ENCODE data around the gene ASB15. TPM values are rescaled to one million over a fixed set of nuclear protein-coding genes. Genes with fewer than 3 reads are reported as not detected.
"Not testable (repeated sequence)": the region's sequence is repeated elsewhere in the genome, so short reads cannot be mapped to it uniquely, and the experiment has no call there.

Gene ASB15
- polyA plus RNA-seq, 4 donors, result 0.01 to 0.12 TPM; not detected in 2

DNA sequence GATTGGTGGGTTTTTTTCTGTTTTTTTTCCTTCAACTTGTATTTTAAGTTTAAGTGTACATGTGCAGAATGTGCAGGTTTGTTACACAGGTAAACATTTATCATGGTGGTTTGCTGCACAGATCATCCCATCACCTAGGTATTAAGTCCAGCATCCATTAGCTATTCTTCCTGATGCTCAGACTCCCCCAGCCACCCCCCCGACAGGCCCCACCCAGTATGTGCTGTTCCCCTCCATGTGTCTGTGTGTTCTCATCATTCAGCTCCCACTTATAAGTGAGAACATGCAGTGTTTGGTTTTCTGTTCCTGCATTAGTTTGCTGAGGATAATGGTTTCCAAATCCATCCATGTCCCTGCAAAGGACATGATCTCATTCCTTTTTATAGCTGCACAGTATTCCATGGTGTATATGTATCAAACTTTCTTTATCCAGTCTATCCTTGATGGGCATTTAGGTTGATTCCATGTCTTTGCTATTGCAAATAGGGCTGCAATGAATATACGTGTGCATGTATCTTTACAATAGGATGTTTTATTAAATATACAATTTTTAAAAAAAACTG is 32.5 kb downstream of the ASB15 start:
- not testable (repeated sequence) for H3K27me3 ChIP-seq (ENCODE audit: control insufficient read depth in 3 of 3, insufficient read depth in 3 of 3, low read length in 3 of 3); DNase-seq; H3K9me3 ChIP-seq (ENCODE audit: control insufficient read depth in 2 of 2, insufficient read depth in 1 of 2, low read depth in 1 of 2, low read length in 1 of 2); H3K27ac ChIP-seq (ENCODE audit: low read depth in 1 of 3, low read length in 2 of 3); H3K4me1 ChIP-seq (ENCODE audit: control insufficient read depth in 3 of 3, insufficient read depth in 2 of 3, low read depth in 1 of 3, low read length in 2 of 3); H3K4me3 ChIP-seq (ENCODE audit: low read depth in 1 of 3, low read length in 3 of 3); H3K36me3 ChIP-seq (ENCODE audit: control insufficient read depth in 3 of 3, insufficient read depth in 2 of 3, low read depth in 1 of 3, low read length in 3 of 3); FAIRE-seq
- 82 to 90% (median 86%) methylated on average over 2 of the region's 2 CpGs for WGBS, 3 donors

DNA sequence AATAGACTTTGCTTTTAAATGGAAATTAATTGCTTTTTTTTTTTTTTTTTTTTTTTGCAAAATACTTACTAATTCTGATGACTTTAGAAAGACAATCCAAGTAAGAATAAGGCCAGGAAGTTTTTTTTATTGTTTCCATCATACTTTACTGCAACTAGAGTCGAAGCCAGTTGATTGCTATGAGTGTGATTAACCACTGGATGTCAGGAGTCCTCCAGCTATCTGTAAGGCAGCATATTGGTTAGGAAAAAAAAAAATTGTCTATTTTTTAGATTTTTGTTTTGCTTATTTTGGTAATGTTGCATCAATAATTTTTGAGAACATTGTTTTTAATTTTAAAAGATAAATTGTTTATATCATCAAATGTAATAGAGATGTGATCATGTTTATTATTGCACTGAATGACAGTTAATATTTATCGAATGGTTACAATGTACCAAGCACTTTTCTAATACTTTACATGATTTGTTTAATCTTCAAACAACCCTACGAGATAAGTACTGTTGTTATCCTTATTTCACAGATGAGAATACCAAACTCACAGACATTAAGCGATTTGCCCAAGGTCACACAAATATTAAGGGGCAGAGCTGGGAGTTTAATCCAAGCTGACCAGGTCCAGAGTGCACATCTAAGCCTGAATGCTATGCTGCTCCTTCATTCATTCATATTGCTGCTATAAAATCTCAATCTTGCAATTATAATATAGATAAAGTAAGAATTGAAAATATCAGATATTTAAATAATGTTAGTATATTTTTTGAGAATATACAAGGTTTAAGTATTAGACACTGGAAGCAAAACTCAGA is 34.1 kb downstream of the ASB15 start:
- DNase-seq (peak; percentile 28 to 29), FAIRE-seq (peak; percentile 80)
- H3K27ac ChIP-seq (ENCODE audit: low read depth in 1 of 3, low read length in 2 of 3), result no peak overlapping the region

DNA sequence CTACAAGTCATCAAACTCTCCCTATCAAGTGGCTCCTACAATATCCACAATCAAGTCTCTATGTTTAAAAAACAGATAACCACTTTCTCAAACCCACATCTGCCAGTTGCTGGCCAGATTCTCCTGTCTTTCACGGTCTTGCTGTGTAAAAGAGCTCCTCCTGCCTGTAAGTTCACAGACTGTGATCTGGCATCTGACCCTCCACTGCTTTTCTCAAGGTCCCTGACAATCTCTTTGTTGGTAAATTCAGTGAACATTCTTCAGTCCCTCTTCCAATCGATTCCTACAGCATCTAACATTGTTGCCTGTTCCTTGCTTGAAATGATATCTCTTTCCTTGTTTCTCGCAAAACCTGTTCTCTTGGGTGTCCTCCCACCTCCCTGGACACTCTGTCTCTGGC is 35.6 kb downstream of the ASB15 start:
- no peaks in the 10 kb centered on the region for H3K9me3 ChIP-seq (ENCODE audit: control insufficient read depth in 2 of 2, insufficient read depth in 1 of 2, low read depth in 1 of 2, low read length in 1 of 2)
- no peaks in the 10 kb centered on the region for H3K27me3 ChIP-seq (ENCODE audit: control insufficient read depth in 3 of 3, insufficient read depth in 3 of 3, low read length in 3 of 3)
- DNase-seq (no peak), FAIRE-seq (no peak)
- H3K4me1 ChIP-seq (ENCODE audit: control insufficient read depth in 3 of 3, insufficient read depth in 2 of 3, low read depth in 1 of 3, low read length in 2 of 3), result no peaks in the 10 kb centered on the region
- no peaks in the 10 kb centered on the region for H3K36me3 ChIP-seq (ENCODE audit: control insufficient read depth in 3 of 3, insufficient read depth in 2 of 3, low read depth in 1 of 3, low read length in 3 of 3)
- H3K27ac ChIP-seq (ENCODE audit: low read depth in 1 of 3, low read length in 2 of 3), result no peak overlapping the region
- WGBS, 3 donors, result 43 to 50% (median 49%) methylated on average over 3 of the region's 3 CpGs
- H3K4me3 ChIP-seq (ENCODE audit: low read depth in 1 of 3, low read length in 3 of 3), result no peak overlapping the region

More for the DNA sequence above, 34.1 kb downstream of the ASB15 start:
- H3K4me3 ChIP-seq (ENCODE audit: low read depth in 1 of 3, low read length in 3 of 3), result no peak overlapping the region
- H3K36me3 ChIP-seq (ENCODE audit: control insufficient read depth in 3 of 3, insufficient read depth in 2 of 3, low read depth in 1 of 3, low read length in 3 of 3), result no peaks in the 10 kb centered on the region
- no peaks in the 10 kb centered on the region for H3K9me3 ChIP-seq (ENCODE audit: control insufficient read depth in 2 of 2, insufficient read depth in 1 of 2, low read depth in 1 of 2, low read length in 1 of 2)
- H3K27me3 ChIP-seq (ENCODE audit: control insufficient read depth in 3 of 3, insufficient read depth in 3 of 3, low read length in 3 of 3), result no peaks in the 10 kb centered on the region
- 10 to 38% (median 28%) methylated on average over 4 of the region's 4 CpGs for WGBS, 3 donors
- no peaks in the 10 kb centered on the region for H3K4me1 ChIP-seq (ENCODE audit: control insufficient read depth in 3 of 3, insufficient read depth in 2 of 3, low read depth in 1 of 3, low read length in 2 of 3)

DNA sequence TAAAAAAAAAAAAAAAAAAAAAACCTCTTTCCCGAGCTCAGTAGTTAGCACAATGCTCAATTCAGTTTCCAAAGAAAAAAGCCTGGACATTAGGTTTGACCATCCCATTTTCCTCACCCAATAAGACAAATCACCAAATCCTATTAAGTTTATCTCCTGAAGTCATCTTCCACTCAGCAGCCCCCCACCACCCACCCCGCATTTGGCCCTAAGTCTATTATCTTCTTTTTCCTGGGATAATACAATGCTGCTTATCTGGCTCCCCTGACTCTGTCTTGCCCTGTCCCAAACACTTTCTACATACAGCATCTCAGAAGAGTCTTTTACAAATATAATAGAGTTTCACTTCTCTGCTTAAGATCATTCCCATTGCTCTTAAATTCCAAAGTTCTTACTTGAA is 36.3 kb downstream of the ASB15 start:
- H3K9me3 ChIP-seq (ENCODE audit: control insufficient read depth in 2 of 2, insufficient read depth in 1 of 2, low read depth in 1 of 2, low read length in 1 of 2), result no peaks in the 10 kb centered on the region
- H3K27ac ChIP-seq (ENCODE audit: low read depth in 1 of 3, low read length in 2 of 3), result no peak overlapping the region
- H3K4me1 ChIP-seq (ENCODE audit: control insufficient read depth in 3 of 3, insufficient read depth in 2 of 3, low read depth in 1 of 3, low read length in 2 of 3), result no peaks in the 10 kb centered on the region
- H3K4me3 ChIP-seq (ENCODE audit: low read depth in 1 of 3, low read length in 3 of 3), result no peak overlapping the region
- no peaks in the 10 kb centered on the region for H3K36me3 ChIP-seq (ENCODE audit: control insufficient read depth in 3 of 3, insufficient read depth in 2 of 3, low read depth in 1 of 3, low read length in 3 of 3)
- FAIRE-seq, result no peak
- DNase-seq, result no peak
- 89 to 98% (median 94%) methylated on average over 2 of the region's 2 CpGs for WGBS, 3 donors
- H3K27me3 ChIP-seq (ENCODE audit: control insufficient read depth in 3 of 3, insufficient read depth in 3 of 3, low read length in 3 of 3), result no peaks in the 10 kb centered on the region

DNA sequence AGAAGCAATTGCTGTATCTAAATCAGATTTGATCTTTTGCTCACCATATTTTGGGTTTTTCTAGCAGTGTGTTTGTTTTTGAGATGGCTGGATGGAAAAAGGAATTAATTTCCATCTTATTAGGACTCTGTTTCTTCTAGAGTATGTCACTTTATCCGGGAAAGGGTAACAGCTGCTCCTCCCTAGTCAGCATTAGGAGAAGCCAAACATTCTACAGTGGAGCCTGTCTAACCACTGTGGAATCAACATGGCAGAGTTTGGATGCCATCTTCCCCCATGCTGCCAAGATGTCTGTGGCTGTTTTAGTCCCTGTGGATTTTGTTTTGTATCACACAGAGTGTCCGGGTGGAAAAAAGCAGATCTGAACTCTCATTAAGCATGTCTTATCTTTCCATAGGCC is 38.0 kb downstream of the ASB15 start:
- Histone ChIP-seq H3K4me1 (ENCODE audit: control insufficient read depth in 3 of 3, insufficient read depth in 2 of 3, low read depth in 1 of 3, low read length in 2 of 3) (peaks cover 0 to 7% (median 0%) of the 10 kb centered on the region in 3 donors), H3K9me3 (ENCODE audit: control insufficient read depth in 2 of 2, insufficient read depth in 1 of 2, low read depth in 1 of 2, low read length in 1 of 2) (no peaks in the 10 kb centered on the region), H3K36me3 (ENCODE audit: control insufficient read depth in 3 of 3, insufficient read depth in 2 of 3, low read depth in 1 of 3, low read length in 3 of 3) (no peaks in the 10 kb centered on the region), H3K27ac (ENCODE audit: low read depth in 1 of 3, low read length in 2 of 3) (no peak overlapping the region), H3K4me3 (ENCODE audit: low read depth in 1 of 3, low read length in 3 of 3) (no peak overlapping the region), H3K27me3 (ENCODE audit: control insufficient read depth in 3 of 3, insufficient read depth in 3 of 3, low read length in 3 of 3) (no peaks in the 10 kb centered on the region)
- 79 to 92% (median 81%) methylated on average over 2 of the region's 2 CpGs for WGBS, 3 donors
- DNase-seq (no peak), FAIRE-seq (no peak)

DNA sequence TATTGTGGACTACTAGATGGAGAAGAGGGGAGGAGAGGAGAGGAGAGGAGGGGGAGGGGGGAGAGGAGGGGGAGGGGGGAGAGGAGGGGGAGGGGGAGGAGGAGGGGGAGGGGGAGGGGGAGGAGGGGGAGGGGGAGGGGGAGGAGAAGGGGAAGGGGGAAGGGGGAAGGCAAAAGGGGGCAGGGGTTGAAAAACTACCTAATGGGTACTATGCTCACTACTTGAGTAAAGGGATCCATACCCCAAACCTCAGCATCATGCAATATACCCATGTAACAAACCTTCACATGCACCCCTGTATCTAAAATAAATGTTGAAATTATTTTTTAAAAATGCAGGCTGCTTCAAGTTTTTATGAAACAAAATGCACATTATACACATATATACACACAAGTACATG is 39.0 kb downstream of the ASB15 start:
- Histone ChIP-seq H3K27me3 (ENCODE audit: control insufficient read depth in 3 of 3, insufficient read depth in 3 of 3, low read length in 3 of 3) (no peaks in the 10 kb centered on the region), H3K9me3 (ENCODE audit: control insufficient read depth in 2 of 2, insufficient read depth in 1 of 2, low read depth in 1 of 2, low read length in 1 of 2) (no peaks in the 10 kb centered on the region), H3K36me3 (ENCODE audit: control insufficient read depth in 3 of 3, insufficient read depth in 2 of 3, low read depth in 1 of 3, low read length in 3 of 3) (no peaks in the 10 kb centered on the region), H3K27ac (ENCODE audit: low read depth in 1 of 3, low read length in 2 of 3) (no peak overlapping the region), H3K4me1 (ENCODE audit: control insufficient read depth in 3 of 3, insufficient read depth in 2 of 3, low read depth in 1 of 3, low read length in 2 of 3) (peaks cover 0 to 7% (median 0%) of the 10 kb centered on the region in 3 donors), H3K4me3 (ENCODE audit: low read depth in 1 of 3, low read length in 3 of 3) (no peak overlapping the region)
- no peak for FAIRE-seq
- DNase-seq, result no peak

DNA sequence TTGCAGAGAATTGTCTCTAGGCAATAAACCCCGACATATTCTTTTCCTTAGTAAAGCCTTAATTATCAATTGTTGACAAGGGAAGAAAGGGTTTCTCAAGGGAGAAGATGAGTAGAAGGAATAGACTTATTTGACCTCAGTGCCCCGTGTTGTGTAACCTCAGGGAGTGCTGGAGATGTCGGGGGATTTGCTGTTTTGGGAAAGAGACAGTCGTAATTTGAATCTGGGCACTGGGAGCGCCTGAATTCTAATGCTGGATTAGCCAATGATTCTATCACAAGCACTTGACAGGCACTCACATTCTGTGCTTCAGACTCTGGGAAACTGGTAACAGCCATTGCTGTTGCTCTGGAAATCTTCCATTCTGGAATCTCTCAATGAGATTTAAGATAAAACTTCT is 40.3 kb downstream of the ASB15 start:
- Histone ChIP-seq H3K4me3 (ENCODE audit: low read depth in 1 of 3, low read length in 3 of 3) (no peak overlapping the region), H3K27me3 (ENCODE audit: control insufficient read depth in 3 of 3, insufficient read depth in 3 of 3, low read length in 3 of 3) (no peaks in the 10 kb centered on the region), H3K9me3 (ENCODE audit: control insufficient read depth in 2 of 2, insufficient read depth in 1 of 2, low read depth in 1 of 2, low read length in 1 of 2) (no peaks in the 10 kb centered on the region), H3K36me3 (ENCODE audit: control insufficient read depth in 3 of 3, insufficient read depth in 2 of 3, low read depth in 1 of 3, low read length in 3 of 3) (no peaks in the 10 kb centered on the region), H3K27ac (ENCODE audit: low read depth in 1 of 3, low read length in 2 of 3) (no peak overlapping the region), H3K4me1 (ENCODE audit: control insufficient read depth in 3 of 3, insufficient read depth in 2 of 3, low read depth in 1 of 3, low read length in 2 of 3) (peaks cover 0 to 7% (median 0%) of the 10 kb centered on the region in 3 donors)
- WGBS, 3 donors, result 83 to 92% (median 87%) methylated on average over 5 of the region's 5 CpGs
- DNase-seq, result no peak
- FAIRE-seq, result no peak

DNA sequence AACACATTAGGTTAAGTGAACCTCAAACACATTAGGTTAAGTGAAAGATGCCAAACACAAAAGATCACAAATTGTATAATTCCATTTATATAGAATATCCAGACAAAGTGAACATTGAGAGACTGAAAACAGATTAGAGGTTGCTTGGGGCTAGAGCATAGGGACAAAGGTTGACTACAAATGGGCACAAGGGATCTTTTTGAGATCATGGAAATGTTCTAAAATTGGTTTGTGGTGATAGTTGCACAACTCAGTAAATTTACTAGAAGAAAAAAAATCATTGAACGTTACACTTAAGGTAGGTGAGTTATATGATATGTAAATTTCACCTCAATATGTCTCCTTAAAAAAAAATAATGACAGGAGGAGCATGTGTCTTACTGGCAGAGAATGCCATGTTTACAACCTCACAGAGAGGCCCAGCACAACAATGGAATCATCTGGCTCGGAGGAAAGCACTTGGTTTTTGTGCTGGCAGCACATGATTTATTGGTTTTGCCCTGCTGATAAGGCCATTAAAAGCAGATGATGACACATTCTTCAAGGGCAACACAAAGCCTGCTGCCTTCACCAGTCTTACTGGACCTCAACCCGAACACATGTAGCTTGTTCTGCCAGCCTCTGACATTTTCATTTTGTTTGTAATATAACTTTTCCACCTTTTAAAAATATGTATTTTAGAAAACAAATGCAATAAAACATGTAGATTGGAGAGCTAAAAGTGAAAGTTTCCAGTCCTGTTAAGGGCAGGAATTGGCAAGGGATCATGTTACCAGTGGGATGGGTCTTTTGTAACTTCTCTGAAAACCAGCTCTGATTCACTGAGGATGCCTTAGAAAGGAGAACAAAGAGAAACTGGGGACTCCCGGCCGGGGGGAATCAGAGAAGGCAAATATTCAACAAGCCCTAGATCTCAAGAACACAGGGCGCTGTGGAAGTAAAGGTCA is 42.1 kb downstream of the ASB15 start:
- peaks cover 0 to 7% (median 0%) of the 10 kb centered on the region in 3 donors for H3K4me1 ChIP-seq (ENCODE audit: control insufficient read depth in 3 of 3, insufficient read depth in 2 of 3, low read depth in 1 of 3, low read length in 2 of 3)
- no peaks in the 10 kb centered on the region for H3K27me3 ChIP-seq (ENCODE audit: control insufficient read depth in 3 of 3, insufficient read depth in 3 of 3, low read length in 3 of 3)
- H3K27ac ChIP-seq (ENCODE audit: low read depth in 1 of 3, low read length in 2 of 3), result no peak overlapping the region
- no peaks in the 10 kb centered on the region for H3K9me3 ChIP-seq (ENCODE audit: control insufficient read depth in 2 of 2, insufficient read depth in 1 of 2, low read depth in 1 of 2, low read length in 1 of 2)
- no peaks in the 10 kb centered on the region for H3K36me3 ChIP-seq (ENCODE audit: control insufficient read depth in 3 of 3, insufficient read depth in 2 of 3, low read depth in 1 of 3, low read length in 3 of 3)
- 14 to 24% (median 19%) methylated on average over 6 of the region's 6 CpGs for WGBS, 3 donors
- FAIRE-seq, result no peak
- H3K4me3 ChIP-seq (ENCODE audit: low read depth in 1 of 3, low read length in 3 of 3), result no peak overlapping the region
- peak; percentile 51 to 56 for DNase-seq
